Renal pelvis (tissue), 3 donors: Measurements from ENCODE around the gene EPYC. TPM values are rescaled to one million over a fixed set of nuclear protein-coding genes. Genes with fewer than 3 reads are reported as not detected.

Experiments
- polyA plus RNA-seq, 3 donors: library from polyadenylated mRNA; unstranded; fragments of 120-200 nt; gene quantifications; one replicate each; pipeline ENCODE4 v1.2.1, GENCODE V29; 2013; ENCODE audit not compliant: insufficient read length in 3 of 3

The EPYC gene
- polyA plus RNA-seq, 3 donors = not detected

Other genes with a start within 250 kb of the EPYC start
- not detected for gene CCER1, start 49.8 kb downstream of the EPYC start, polyA plus RNA-seq
- gene KERA, start 53.1 kb upstream of the EPYC start, polyA plus RNA-seq = under 1 TPM in 1 of 3 donors, not detected in 2; 0.06 TPM
- 10 to 100 TPM; 38.0 to 52.1 (median 43.2) TPM for gene LUM, start 106.5 kb upstream of the EPYC start, polyA plus RNA-seq
- gene DCN, start 177.8 kb upstream of the EPYC start, polyA plus RNA-seq = 100 to 1,000 TPM; 446 to 532 (median 446) TPM